Activated T-cell treated with anti-CD3 and anti-CD28 coated beads for 1 hour (primary cell): ENCODE results near the gene SERPINB10.

Source experiments
- DNase-seq: peaks from one replicate; pipeline ENCODE4 v3.0.0-alpha.2; 2020; ENCODE audit warnings: low read depth

The SERPINB10 gene

DNA sequence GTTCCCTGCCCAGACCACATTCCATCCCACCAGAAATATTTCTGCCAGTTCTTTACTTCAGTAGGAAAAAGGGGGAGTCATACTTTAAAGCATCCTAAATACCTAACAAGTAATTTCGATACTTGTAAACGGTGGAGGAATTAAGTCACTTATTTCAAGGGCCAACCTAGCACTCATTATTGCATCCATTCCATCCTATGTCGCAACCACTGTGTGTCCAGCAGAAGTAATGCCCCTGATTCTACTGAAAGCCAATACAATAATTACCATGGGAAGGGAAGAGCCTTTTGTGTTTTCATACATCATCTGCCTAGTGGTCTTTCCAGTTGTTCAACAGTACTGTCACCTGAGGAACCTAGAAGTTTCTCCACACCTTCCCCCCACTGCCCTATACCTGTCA lies 74.6 kb downstream of the SERPINB10 start:
- no peak for DNase-seq
